SU-DHL-6 (cell line): ENCODE measurements around the gene TARS3.

ENCODE experiments used
- CTCF ChIP-seq: fragments of 200-600 bp; sonication (generic); IDR thresholded peaks from one replicate; pipeline ENCODE4 v1.5.1; 2017; ENCODE audit warnings: antibody characterized with exemption, mild to moderate bottlenecking, low read length, moderate library complexity; ENCODE audit not compliant: insufficient read depth, poor library complexity, severe bottlenecking
- EZH2phosphoT487 ChIP-seq: fragments of 200-600 bp; sonication (generic), shearing (Covaris generic); conservative IDR thresholded peaks from 2 replicates; pipeline ENCODE4 v1.6.1; 2018; ENCODE audit warnings: mild to moderate bottlenecking, antibody characterized with exemption, low read length, moderate library complexity, mixed read lengths

GRCh38 chr15:101662203-101662602, 62.1 kb downstream of the TARS3 start:
- TF ChIP-seq CTCF (no peak), EZH2phosphoT487 (no peak)
